ENCODE data around the gene BMPER.

- TF ChIP-seq CTCF (IDR thresholded peaks at IDR 0.05) (no peak), EP300 (IDR thresholded peaks at IDR 0.05; ENCODE audit: borderline replicate concordance in 1 of 2, low read depth in 1 of 2, low read length in 1 of 2) (no peak), NRF1 (IDR thresholded peaks at IDR 0.05; ENCODE audit: low read depth, low read length) (no peak), RFX5 (IDR thresholded peaks at IDR 0.05; ENCODE audit: low read length) (no peak), YY1 (IDR thresholded peaks at IDR 0.05; ENCODE audit: low read depth) (no peak), POLR2AphosphoS5 (IDR thresholded peaks at IDR 0.05; ENCODE audit: low read depth, low read length) (no peak), RXRA (IDR thresholded peaks at IDR 0.05; ENCODE audit: borderline replicate concordance, low read depth) (no peak), SIN3A (IDR thresholded peaks at IDR 0.05; ENCODE audit: borderline replicate concordance, low read depth, low read length) (no peak)
- TF ChIP-seq, protein P1, sequence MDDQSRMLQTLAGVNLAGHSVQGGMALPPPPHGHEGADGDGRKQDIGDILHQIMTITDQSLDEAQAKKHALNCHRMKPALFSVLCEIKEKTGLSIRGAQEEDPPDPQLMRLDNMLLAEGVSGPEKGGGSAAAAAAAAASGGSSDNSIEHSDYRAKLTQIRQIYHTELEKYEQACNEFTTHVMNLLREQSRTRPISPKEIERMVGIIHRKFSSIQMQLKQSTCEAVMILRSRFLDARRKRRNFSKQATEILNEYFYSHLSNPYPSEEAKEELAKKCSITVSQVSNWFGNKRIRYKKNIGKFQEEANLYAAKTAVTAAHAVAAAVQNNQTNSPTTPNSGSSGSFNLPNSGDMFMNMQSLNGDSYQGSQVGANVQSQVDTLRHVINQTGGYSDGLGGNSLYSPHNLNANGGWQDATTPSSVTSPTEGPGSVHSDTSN (IDR thresholded peaks at IDR 0.05) = no peak
Measured at GRCh38 chr7:33876596-33877274, 28.6 kb upstream of the BMPER start.
